ENCODE results near the gene B4GALT5.
A peak's percentile ranks its signal among the peaks of the same experiment; 100 is the strongest.
"Not testable (repeated sequence)": the region's sequence is repeated elsewhere in the genome, so short reads cannot be mapped to it uniquely, and the experiment has no call there.

The B4GALT5 gene

DNA sequence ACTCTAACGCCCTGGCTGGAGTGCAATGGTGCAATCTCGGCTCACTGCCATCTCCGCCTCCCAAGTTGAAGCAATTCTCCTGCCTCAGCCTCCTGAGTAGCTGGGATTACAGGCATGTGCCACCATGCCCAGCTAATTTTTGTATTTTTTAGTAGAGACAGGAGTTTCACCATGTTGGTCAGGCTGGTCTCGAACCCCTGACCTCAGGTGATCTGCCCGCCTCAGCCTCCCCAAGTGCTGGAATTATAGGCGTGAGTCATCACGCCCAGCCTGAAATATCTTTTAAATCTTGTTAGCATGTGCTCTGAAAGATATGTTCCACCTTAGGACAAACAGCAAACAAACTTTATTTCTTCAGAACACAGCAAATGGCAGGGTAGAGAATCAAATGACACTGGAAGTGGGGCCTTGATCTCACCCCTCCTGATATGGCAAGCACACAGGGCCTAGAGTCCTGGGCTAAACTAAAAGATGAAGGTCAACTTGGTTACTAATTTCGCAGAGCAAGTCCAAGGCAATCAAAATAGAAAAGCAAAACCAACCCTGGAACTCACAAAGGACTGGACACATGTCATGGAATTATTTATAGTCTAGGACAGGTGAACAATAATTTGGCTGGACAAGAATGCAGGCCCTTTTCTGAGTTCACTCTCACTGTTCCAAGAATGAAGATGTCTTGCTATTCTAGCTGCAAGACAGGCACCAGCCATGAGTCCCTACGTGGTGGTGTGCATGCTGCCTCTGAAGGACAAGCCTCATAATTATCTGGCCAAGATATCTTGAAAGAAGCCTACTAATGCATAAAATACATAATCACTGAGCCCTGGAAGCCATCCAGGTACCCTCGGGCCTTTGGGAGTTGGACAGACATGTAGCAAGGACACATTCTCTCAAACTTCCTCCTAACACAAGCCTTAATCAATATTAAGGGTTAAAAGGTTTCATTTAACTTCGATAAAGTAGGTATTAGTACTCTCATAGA is 35.6 kb downstream of the B4GALT5 start:
- DNase-seq, result no peak

DNA sequence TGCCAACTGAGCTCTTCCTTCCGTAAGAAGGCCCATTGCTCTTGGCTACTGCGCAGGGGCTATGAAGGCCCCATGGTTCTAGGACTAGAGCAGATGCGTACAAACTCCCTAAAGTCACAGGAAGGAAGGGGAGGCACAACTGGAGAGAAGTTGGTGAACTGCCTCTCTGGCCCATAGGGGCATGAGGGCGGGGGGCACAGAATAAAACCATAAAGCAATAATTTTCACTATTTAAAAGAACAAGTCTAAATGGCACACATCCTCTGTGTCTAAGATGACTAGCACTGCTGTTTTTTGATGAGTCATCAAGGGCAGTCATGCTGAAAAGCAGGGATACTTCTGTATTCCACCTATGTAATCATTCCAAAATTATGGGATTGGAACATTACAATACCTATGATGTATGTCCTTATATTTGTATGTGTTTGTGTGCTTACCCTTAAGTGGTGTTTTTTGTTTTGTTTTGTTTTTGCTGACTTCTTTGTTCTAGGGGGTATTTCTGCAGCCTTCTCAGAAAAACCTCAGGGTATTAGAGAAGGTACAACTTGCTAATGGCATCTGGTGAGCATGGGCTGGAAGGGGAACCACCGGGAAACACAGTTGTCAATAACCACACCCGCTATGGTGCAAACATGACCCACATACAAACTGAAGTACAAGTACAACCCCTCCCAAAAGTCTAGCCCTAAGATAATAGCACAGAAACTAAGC is 36.9 kb downstream of the B4GALT5 start:
- no peak for DNase-seq

GRCh38 chr20:49675368-49676151 is 38.1 kb downstream of the B4GALT5 start:
- DNase-seq, result no peak

DNA sequence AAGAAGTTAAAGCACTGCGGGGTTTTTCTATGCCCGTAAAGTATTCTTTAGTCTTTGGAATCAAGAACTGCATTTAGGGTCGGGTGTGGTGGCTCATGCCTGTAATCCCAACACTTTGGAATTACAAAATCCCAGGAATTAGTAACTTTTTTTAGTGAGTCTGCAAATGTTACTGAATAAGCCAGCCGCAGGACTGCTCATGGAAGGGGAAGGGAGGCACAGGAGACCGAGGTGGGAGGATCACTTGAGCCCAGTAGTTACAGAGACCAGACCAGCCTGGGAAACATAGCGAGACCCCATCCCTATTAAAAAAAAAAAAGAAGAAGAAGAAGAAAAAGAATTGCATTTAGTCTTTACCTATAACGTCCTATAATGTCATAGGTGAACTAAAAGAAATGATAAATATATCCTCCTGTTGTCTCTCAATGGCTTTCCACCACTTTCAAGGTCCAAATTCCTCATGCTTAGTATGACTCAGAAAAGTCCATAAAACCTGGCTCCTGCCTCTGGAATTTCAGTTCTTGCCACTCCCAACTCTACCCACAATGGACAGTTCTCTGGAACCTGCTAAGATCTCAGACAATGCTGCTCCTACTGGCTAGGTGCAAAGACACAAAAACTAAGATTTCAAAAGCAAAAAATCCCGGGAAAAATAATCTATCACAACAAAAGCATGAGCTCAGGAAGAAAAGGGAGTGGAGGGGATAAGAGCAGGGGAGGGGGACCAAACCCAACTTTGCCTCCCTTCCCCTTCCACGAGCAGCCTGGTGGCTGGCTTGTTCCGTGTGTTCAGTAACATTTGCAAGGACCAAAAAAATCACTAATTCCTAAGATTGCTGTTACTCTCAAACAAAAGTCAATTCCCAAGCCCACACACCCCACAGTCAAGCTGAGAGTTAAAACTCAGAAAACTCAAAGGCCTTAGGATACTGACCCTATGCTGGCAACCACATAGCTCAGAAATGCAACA is 39.0 kb downstream of the B4GALT5 start:
- DNase-seq, result no peak

DNA sequence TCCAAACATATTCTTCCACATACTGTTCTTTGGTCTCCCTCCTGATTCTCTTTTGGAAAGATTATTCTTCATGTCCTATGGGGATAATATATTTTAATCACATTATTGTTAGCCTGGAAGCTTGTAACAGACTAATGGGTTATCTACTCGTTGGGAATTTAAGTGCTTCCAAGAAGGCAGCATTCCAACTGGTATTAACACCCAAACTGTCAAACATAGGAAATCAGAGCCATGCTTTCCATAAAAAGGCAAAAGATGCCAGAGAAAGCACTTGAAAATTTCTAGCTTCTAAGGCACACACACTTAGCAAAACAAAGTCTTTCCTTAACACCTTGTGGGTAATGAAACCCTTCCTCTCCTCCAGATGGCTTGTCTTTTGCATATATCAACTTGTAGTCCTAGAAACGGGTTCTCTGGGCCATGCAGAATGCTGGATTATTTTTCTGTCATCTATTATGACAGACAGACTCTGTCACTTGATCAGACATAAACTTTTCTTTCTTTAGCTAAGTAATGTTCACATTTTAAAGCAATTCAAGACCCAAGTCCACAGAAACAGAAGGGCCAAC is 41.5 kb downstream of the B4GALT5 start:
- DNase-seq, result no peak

- DNase-seq, result no peak
Observed at GRCh38 chr20:49671433-49671832, 42.2 kb downstream of the B4GALT5 start.

GRCh38 chr20:49669601-49670189 is 44.0 kb downstream of the B4GALT5 start:
- no peak for DNase-seq

DNA sequence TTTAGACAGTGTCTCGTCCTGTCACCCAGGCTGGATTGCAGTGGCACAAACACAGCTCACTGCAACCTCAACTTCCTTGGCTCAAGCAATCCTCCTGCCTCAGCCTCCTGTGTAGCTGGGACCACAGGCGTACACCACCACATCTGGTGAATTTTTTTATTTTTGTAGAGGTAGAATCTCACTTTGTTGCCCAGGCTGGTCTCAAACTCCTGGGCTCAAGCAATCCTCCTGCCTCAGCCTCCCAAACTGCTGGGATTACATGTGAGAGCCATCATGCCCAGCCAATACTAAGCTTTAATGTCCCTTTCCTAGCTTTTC is 44.8 kb downstream of the B4GALT5 start:
- DNase-seq, result not testable (repeated sequence)

- no peak for DNase-seq
Observed at GRCh38 chr20:49668181-49668877, 45.3 kb downstream of the B4GALT5 start.

- no peak for DNase-seq
Observed at GRCh38 chr20:49666911-49667310, 46.8 kb downstream of the B4GALT5 start.

DNA sequence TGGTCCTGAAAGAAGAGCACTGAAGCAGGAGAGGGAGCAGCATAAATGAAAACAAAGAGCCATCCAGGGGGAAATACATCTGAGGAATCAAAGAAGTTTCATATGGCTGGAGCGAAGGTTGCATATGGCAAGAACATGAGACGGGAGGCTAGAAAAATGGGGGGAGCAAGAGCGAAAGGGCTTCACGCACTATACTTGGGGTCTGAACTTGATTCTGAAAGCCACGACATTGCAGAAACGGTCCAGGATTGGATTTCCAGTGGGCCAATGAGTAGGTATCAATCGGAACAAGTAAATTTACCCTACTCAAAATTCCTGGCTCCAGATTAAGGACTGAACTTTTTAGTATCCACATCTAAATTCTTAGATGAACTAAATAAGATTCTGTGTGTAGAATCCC is 47.9 kb downstream of the B4GALT5 start:
- DNase-seq, result no peak

DNA sequence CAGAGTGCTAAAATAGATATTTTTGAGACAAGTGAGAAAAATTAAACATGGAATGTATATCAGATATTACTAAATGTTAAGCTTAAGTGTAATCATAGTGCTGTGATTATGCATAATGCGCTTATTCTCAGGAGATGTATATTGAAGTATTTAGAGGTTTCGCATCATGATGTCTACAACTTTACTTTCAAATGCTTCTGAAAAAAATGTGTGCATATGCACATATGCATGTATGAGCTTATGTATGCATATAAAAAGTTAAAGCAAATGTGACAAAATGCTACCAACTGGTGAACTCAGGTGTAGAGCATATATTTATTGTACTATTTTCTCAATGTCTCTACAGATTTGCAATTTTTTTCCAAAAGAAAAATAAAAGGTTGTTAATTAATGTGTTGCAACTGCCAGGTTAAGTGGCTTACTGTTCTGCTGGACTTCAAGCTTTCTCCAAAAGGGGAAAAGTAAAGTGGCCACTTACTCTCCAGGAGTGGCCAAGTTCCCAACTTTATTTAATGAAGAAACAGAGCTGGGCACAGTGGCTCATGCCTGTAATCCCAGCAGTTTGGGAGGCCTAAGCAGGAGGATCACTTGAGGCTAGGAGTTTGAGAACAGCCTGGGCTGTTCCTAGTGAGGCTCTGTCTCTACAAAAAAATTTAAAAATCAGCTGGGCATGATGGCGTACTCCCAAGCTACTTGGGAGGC is 48.9 kb downstream of the B4GALT5 start:
- no peak for DNase-seq

GRCh38 chr20:49663112-49663511 is 50.6 kb downstream of the B4GALT5 start:
- no peak for DNase-seq

DNA sequence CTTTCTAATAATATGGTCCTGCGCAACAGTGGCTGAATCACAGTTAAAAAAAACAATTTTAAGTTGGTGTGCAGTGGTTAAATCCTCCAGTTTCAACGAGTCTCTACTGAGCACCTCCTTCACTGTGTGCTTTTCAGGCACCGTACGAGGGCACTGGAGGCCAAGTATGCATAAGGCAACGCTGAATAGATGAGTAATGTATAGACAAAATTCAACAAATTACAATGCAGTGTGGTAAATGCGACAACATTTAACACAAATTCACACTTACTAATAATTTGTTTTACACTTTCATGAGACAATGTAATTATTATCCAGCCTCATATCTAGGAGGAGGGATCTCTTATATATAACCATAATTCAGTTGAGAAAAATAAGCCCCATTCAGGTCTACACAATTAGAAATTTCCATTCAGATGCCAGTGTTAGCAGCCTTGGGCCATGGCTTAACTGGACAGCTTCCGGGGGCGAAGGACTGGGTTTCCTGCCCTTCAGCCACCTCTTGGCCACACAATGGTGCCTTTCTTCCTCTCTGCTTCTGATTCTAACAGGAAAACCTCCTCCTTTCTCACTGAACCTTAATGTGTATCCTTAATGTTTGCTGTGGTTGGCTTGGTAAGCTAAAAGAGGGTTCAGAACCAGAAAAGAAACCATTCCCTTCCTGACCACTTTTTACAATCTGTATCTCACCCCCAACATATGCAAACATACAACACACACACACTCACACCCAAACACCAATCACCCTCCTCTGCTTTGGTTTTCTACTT is 51.9 kb downstream of the B4GALT5 start:
- DNase-seq, result no peak

DNA sequence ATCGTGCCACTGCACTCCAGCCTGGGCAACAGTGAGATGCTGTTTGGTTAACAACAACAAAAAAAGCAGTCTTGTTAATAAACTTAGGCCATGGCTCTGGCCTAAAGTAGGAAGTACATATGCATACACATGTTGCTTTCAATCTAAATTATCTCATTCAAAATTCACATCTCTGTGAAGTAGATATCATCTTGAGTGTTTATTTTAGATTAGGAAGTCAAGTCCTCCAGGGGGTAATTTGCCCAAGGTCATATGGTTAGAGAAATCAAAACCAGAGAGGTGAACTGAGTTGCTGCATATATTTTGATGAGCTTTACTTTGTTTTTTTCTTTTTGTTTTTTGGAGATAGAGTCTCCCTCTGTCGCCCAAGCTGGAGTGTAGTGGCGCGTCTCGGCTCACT is 52.8 kb downstream of the B4GALT5 start:
- DNase-seq, result no peak

DNA sequence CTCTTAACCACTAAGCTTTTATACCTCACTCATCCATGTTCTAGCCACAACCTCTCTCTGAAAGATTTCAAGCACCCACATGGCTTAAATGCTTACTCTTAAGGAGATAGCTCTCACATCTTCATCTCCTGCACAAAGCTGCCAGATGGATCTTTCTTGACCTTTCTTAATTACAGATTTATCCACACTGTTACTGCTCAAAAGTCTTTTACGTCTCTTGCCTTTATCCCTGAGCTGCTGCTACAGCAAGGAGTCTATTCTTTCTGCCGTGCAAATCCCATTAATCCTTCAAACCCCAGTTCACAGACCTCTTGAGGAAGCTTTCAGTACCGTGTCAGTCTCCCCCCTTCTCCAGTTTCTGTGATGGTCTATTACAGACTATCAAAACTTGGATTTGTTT is 54.6 kb downstream of the B4GALT5 start:
- peak; percentile 7 for DNase-seq

- DNase-seq, result no peak
Observed at GRCh38 chr20:49658508-49658907, 55.2 kb downstream of the B4GALT5 start.

GRCh38 chr20:49657118-49657901 is 56.4 kb downstream of the B4GALT5 start:
- no peak for DNase-seq
